Upper lobe of left lung (tissue), 6 donors: ENCODE data around the gene KIRREL3. TPM values are rescaled to one million over a fixed set of nuclear protein-coding genes. Genes with fewer than 3 reads are reported as not detected.

Experiments
- ATAC-seq, 2 donors: fragments of 200-7000 bp; cut with Tn5 transposase; one replicate each; pipeline ENCODE4 v1.9.1; 2022; ENCODE audit warnings: mild to moderate bottlenecking in 2 of 2, moderate library complexity in 2 of 2; ENCODE audit not compliant: low FRiP score in 2 of 2
- DNase-seq, 2 donors: peaks; one replicate each; pipeline ENCODE4 v3.0.0-alpha.2; 2019 to 2020
- H3K27ac ChIP-seq, 4 donors: fragments of 200-600 bp; sonication (generic); one replicate each; pipeline ENCODE4 v1.5.1; 2016 to 2019
- H3K27me3 ChIP-seq, 4 donors: fragments of 200-600 bp; sonication (generic); one replicate each; pipeline ENCODE4 v1.5.1; 2017 to 2019
- H3K36me3 ChIP-seq, 4 donors: fragments of 200-600 bp; sonication (generic); one replicate each; pipeline ENCODE4 v1.5.1; 2016 to 2019
- H3K4me1 ChIP-seq, 4 donors: fragments of 200-600 bp; sonication (generic); one replicate each; pipeline ENCODE4 v1.5.1; 2018 to 2019
- H3K4me3 ChIP-seq, 4 donors: fragments of 200-600 bp; sonication (generic); one replicate each; pipeline ENCODE4 v1.5.1; 2017 to 2019; ENCODE audit warnings: mild to moderate bottlenecking in 2 of 4, moderate library complexity in 1 of 4
- H3K9me3 ChIP-seq, 4 donors: fragments of 200-600 bp; sonication (generic); one replicate each; pipeline ENCODE4 v1.5.1; 2018 to 2019
- CTCF ChIP-seq, 6 experiments: fragments of 450-650 bp in 4 of 6; fragments of 200-600 bp in 2 of 6; sonication (generic) in 2 of 6; IDR thresholded peaks; one replicate each; pipeline ENCODE4 v1.5.1; 2016 to 2019; ENCODE audit warnings: antibody characterized with exemption in 6 of 6
- EP300 ChIP-seq, 4 donors: sonication (generic); formaldehyde crosslinking; IDR thresholded peaks; one replicate each; pipeline ENCODE4 v1.5.1; 2017; ENCODE audit warnings: antibody characterized with exemption in 4 of 4, control low read depth in 2 of 4
- POLR2A ChIP-seq, 4 donors: fragments of 450-650 bp; IDR thresholded peaks; one replicate each; pipeline ENCODE4 v1.5.1; 2016 to 2017; ENCODE audit warnings: antibody characterized with exemption in 4 of 4, mild to moderate bottlenecking in 2 of 4
- POLR2AphosphoS5 ChIP-seq, 2 donors: sonication (generic); formaldehyde crosslinking; IDR thresholded peaks; one replicate each; pipeline ENCODE4 v1.5.1; 2017; ENCODE audit warnings: antibody characterized with exemption in 2 of 2
- WGBS, 2 donors: methylation state at CpG; one replicate each; pipeline ENCODE4 v1.1.5; 2017 to 2018; 5-methylcytosine and 5-hydroxymethylcytosine counted together
- total RNA-seq, 6 donors: library from RNA; depleted of rRNA in 4 of 6; stranded (reverse); fragments of >200 nt in 4 of 6; gene quantifications; one replicate each; pipeline versions ENCODE4 v1.1.0 to v1.2.1, GENCODE V29; 2016 to 2021
- donor health status: DM: no; HTN: no; CAD: no; lungs with moderate emphysema.
- donor health status: DM: no; HTN: yes; CAD: no; lungs with severe emphysema.

Gene KIRREL3
- total RNA-seq, 6 donors from 2014 or later: 0.22 to 0.24 TPM; not detected in 4

GRCh38 chr11:126702987-126703386, 297.6 kb downstream of the KIRREL3 start:
- Histone ChIP-seq H3K4me3 (no peak overlapping the region), H3K27me3 (no peaks in the 10 kb centered on the region), H3K4me1 (no peaks in the 10 kb centered on the region), H3K9me3 (no peaks in the 10 kb centered on the region), H3K27ac (no peak overlapping the region), H3K36me3 (no peaks in the 10 kb centered on the region)
- no peak for TF ChIP-seq EP300 (IDR thresholded peaks at IDR 0.05)
- TF ChIP-seq CTCF (IDR thresholded peaks at IDR 0.05): no peak
- no peak for TF ChIP-seq POLR2AphosphoS5 (IDR thresholded peaks at IDR 0.05)
- no peak for TF ChIP-seq POLR2A (IDR thresholded peaks at IDR 0.05)
- 60 to 82% methylated on average over 2 to 5 of the region's 5 CpGs for WGBS, 2 donors
- ATAC-seq (peak in 1 of 2 donors; percentile 16), DNase-seq (no peak)

- Histone ChIP-seq H3K4me1 (no peaks in the 10 kb centered on the region), H3K4me3 (no peak overlapping the region), H3K27me3 (no peaks in the 10 kb centered on the region), H3K36me3 (no peaks in the 10 kb centered on the region), H3K9me3 (no peaks in the 10 kb centered on the region), H3K27ac (no peak overlapping the region)
- ATAC-seq (no peak), DNase-seq (no peak)
- 75 to 82% methylated on average over 7 of the region's 7 CpGs for WGBS, 2 donors
- TF ChIP-seq POLR2A (IDR thresholded peaks at IDR 0.05) (no peak), CTCF (IDR thresholded peaks at IDR 0.05) (no peak), EP300 (IDR thresholded peaks at IDR 0.05) (no peak), POLR2AphosphoS5 (IDR thresholded peaks at IDR 0.05) (no peak)
These were observed 298.3 kb downstream of the KIRREL3 start for GRCh38 chr11:126702165-126702720.

- WGBS, 2 donors: 87 to 89% methylated on average over 2 of the region's 2 CpGs
- ATAC-seq (no peak), DNase-seq (no peak)
- Histone ChIP-seq H3K4me3 (no peak overlapping the region), H3K4me1 (no peaks in the 10 kb centered on the region), H3K9me3 (no peaks in the 10 kb centered on the region), H3K36me3 (no peaks in the 10 kb centered on the region), H3K27ac (no peak overlapping the region), H3K27me3 (no peaks in the 10 kb centered on the region)
- TF ChIP-seq CTCF (IDR thresholded peaks at IDR 0.05) (no peak), POLR2AphosphoS5 (IDR thresholded peaks at IDR 0.05) (no peak), EP300 (IDR thresholded peaks at IDR 0.05) (no peak), POLR2A (IDR thresholded peaks at IDR 0.05) (no peak)
These were observed 299.1 kb downstream of the KIRREL3 start for GRCh38 chr11:126701520-126701897.

- TF ChIP-seq CTCF (IDR thresholded peaks at IDR 0.05): no peak
- no peak for TF ChIP-seq EP300 (IDR thresholded peaks at IDR 0.05)
- TF ChIP-seq POLR2AphosphoS5 (IDR thresholded peaks at IDR 0.05): no peak
- no peak for TF ChIP-seq POLR2A (IDR thresholded peaks at IDR 0.05)
- H3K9me3 ChIP-seq: no peaks in the 10 kb centered on the region
- H3K27me3 ChIP-seq: no peaks in the 10 kb centered on the region
- 81 to 87% methylated on average over 9 of the region's 9 CpGs for WGBS, 2 donors
- no peak overlapping the region for H3K4me3 ChIP-seq
- ATAC-seq (no peak), DNase-seq (no peak)
- H3K27ac ChIP-seq: no peak overlapping the region
- no peaks in the 10 kb centered on the region for H3K4me1 ChIP-seq
- no peaks in the 10 kb centered on the region for H3K36me3 ChIP-seq
These were observed 299.6 kb downstream of the KIRREL3 start for GRCh38 chr11:126700768-126701519.

- Histone ChIP-seq H3K4me1 (no peaks in the 10 kb centered on the region), H3K4me3 (no peak overlapping the region), H3K27ac (no peak overlapping the region), H3K36me3 (no peaks in the 10 kb centered on the region), H3K27me3 (no peaks in the 10 kb centered on the region), H3K9me3 (no peaks in the 10 kb centered on the region)
- TF ChIP-seq POLR2AphosphoS5 (IDR thresholded peaks at IDR 0.05) (no peak), EP300 (IDR thresholded peaks at IDR 0.05) (no peak), CTCF (IDR thresholded peaks at IDR 0.05) (no peak), POLR2A (IDR thresholded peaks at IDR 0.05) (no peak)
- ATAC-seq (no peak), DNase-seq (no peak)
- WGBS, 2 donors: 59 to 64% methylated on average over 8 of the region's 8 CpGs
These were observed 302.0 kb downstream of the KIRREL3 start for GRCh38 chr11:126698576-126698975.
